ENCODE measurements around the gene ZNF512B. TPM values are rescaled to one million over a fixed set of nuclear protein-coding genes. Genes with fewer than 3 reads are reported as not detected.

ZNF512B gene
- polyA plus RNA-seq, 3 donors = 0.10 to 2.6 TPM; not detected in 1

GRCh38 chr20:63979557-63980316, 10.0 kb upstream of the ZNF512B start, which contains the start of gene SAMD10:
Gene SAMD10 (minus strand): TSS chr20:63979642. CDS start chr20:63979467, 175 bp downstream.
- Histone ChIP-seq H3K27me3 (ENCODE audit: control insufficient read depth in 2 of 2, insufficient read depth in 2 of 2, low read length in 2 of 2) (peaks cover 0 to 5% of the 10 kb centered on the region in 2 donors), H3K9me3 (replicated peaks in 1 of 2; ENCODE audit: control insufficient read depth in 1 of 2, insufficient read depth in 1 of 2, low read length in 2 of 2) (no peaks in the 10 kb centered on the region), H2AFZ (ENCODE audit: insufficient read depth, low read depth, low read length, poor library complexity, severe bottlenecking) (peak within 1 kb of the TSS; percentile 92), H3K4me3 (replicated peaks in 1 of 3; ENCODE audit: low read depth in 2 of 3, low read length in 3 of 3) (peak within 1 kb of the TSS; percentile 26 to 83 (median 67)), H3K79me2 (ENCODE audit: insufficient read depth, low read length) (peaks cover 23% of the 10 kb centered on the region), H3K4me2 (replicated peaks; ENCODE audit: extremely low read depth, low read length, poor library complexity, severe bottlenecking) (peak within 1 kb of the TSS; percentile 99), H3K9ac (ENCODE audit: insufficient read depth, low read length, poor library complexity, severe bottlenecking) (peak within 1 kb of the TSS; percentile 75), H3K4me1 (ENCODE audit: control insufficient read depth in 1 of 2, insufficient read depth in 2 of 2, low read length in 2 of 2) (peaks cover 32 to 48% of the 10 kb centered on the region in 2 donors), H3K27ac (ENCODE audit: low read depth in 1 of 2, low read length in 2 of 2) (peak within 1 kb of the TSS in 1 of 2 donors; percentile 89), H4K20me1 (ENCODE audit: insufficient read depth, low read length) (no peaks in the 10 kb centered on the region), H3K36me3 (replicated peaks in 1 of 2; ENCODE audit: control insufficient read depth in 1 of 2, insufficient read depth in 2 of 2, low read length in 2 of 2) (peaks cover 15 to 24% of the 10 kb centered on the region in 2 donors)
- Mint-ChIP-seq H3K36me3 (peaks cover 22% of the 10 kb centered on the region in 2 donors), H3K4me3 (peak within 1 kb of the TSS; percentile 83 to 92), H3K27ac (peak within 1 kb of the TSS; percentile 40 to 95 (median 90)), H3K27me3 (ENCODE audit: low read depth in 3 of 3) (peaks cover 4 to 11% (median 10%) of the 10 kb centered on the region in 3 donors), H3K9me3 (peaks cover 0 to 2% (median 0%) of the 10 kb centered on the region in 7 donors), H3K4me1 (peaks cover 40% of the 10 kb centered on the region)
- DNase-seq = peak in 1 of 3 donors; percentile 35
- TF ChIP-seq CTCF (IDR thresholded peaks at IDR 0.05) = no peak
- under 1% methylated on average over 36 of the region's 52 CpGs for WGBS (ENCODE audit: insufficient coverage)
- intact Hi-C loops (cut with micrococcal nuclease) = loop anchor here (1.0 to 10.0 kb wide), 6 partner anchors 23 to 1835 kb away; partner anchors contain the start of genes TCEA2 (in 2 of the 2), PSMA7 (in 1 of the 2), PTK6 (in 1 of the 2) and SS18L1 (in 1 of the 2)

- H3K4me1 ChIP-seq (ENCODE audit: control insufficient read depth in 1 of 2, insufficient read depth in 2 of 2, low read length in 2 of 2) = peaks cover 32 to 50% of the 10 kb centered on the region in 2 donors
These were observed 9.5 kb upstream of the ZNF512B start for GRCh38 chr20:63979229-63979556.

More at GRCh38 chr20:63979229-63979556, 9.5 kb upstream of the ZNF512B start:
- Mint-ChIP-seq H3K27me3 (ENCODE audit: low read depth in 3 of 3) (peaks cover 4 to 11% (median 10%) of the 10 kb centered on the region in 3 donors), H3K9me3 (peaks cover 0 to 2% (median 0%) of the 10 kb centered on the region in 7 donors), H3K36me3 (peaks cover 16 to 17% of the 10 kb centered on the region in 2 donors), H3K4me1 (peaks cover 41% of the 10 kb centered on the region), H3K27ac (no peak overlapping the region), H3K4me3 (peak overlapping the region; percentile 79 to 83)
- under 1% methylated on average over 47 of the region's 47 CpGs for WGBS (ENCODE audit: insufficient coverage)
- intact Hi-C loops (cut with micrococcal nuclease) = no loop called here
- Histone ChIP-seq H3K4me2 (replicated peaks; ENCODE audit: extremely low read depth, low read length, poor library complexity, severe bottlenecking) (peak overlapping the region; percentile 99), H3K27ac (ENCODE audit: low read depth in 1 of 2, low read length in 2 of 2) (no peak overlapping the region), H3K4me3 (replicated peaks in 1 of 3; ENCODE audit: low read depth in 2 of 3, low read length in 3 of 3) (peak overlapping the region; percentile 21 to 83 (median 67)), H4K20me1 (ENCODE audit: insufficient read depth, low read length) (no peaks in the 10 kb centered on the region), H3K27me3 (ENCODE audit: control insufficient read depth in 2 of 2, insufficient read depth in 2 of 2, low read length in 2 of 2) (peaks cover 0 to 5% of the 10 kb centered on the region in 2 donors), H3K36me3 (replicated peaks in 1 of 2; ENCODE audit: control insufficient read depth in 1 of 2, insufficient read depth in 2 of 2, low read length in 2 of 2) (peaks cover 10 to 18% of the 10 kb centered on the region in 2 donors), H3K79me2 (ENCODE audit: insufficient read depth, low read length) (peaks cover 20% of the 10 kb centered on the region), H2AFZ (ENCODE audit: insufficient read depth, low read depth, low read length, poor library complexity, severe bottlenecking) (peak overlapping the region; percentile 92), H3K9me3 (replicated peaks in 1 of 2; ENCODE audit: control insufficient read depth in 1 of 2, insufficient read depth in 1 of 2, low read length in 2 of 2) (no peaks in the 10 kb centered on the region), H3K9ac (ENCODE audit: insufficient read depth, low read length, poor library complexity, severe bottlenecking) (peak overlapping the region; percentile 49)
- TF ChIP-seq CTCF (IDR thresholded peaks at IDR 0.05) = no peak
- DNase-seq = no peak
